CD14-positive monocyte (primary cell): Measurements from ENCODE around the gene TMEM272. TPM values are rescaled to one million over a fixed set of nuclear protein-coding genes. Genes with fewer than 3 reads are reported as not detected.

Experiments
- DNase-seq, 3 donors: peaks; one replicate each; pipeline ENCODE4 v3.0.0-alpha.2; 2011 to 2022
- H2AFZ ChIP-seq: 2 replicates; pipeline ENCODE4 v1.6.0; 2012; ENCODE audit warnings: mild to moderate bottlenecking, low read depth, low read length, inconsistent platforms; ENCODE audit not compliant: insufficient read depth, poor library complexity, severe bottlenecking
- H3K27ac ChIP-seq, 2 donors: 1 replicate in 1 of 2; 2 replicates in 1 of 2; pipeline ENCODE4 v1.5.1; 2012 to 2013; ENCODE audit warnings: low read length in 2 of 2, control low read depth in 1 of 2, inconsistent platforms in 1 of 2, low read depth in 1 of 2, mild to moderate bottlenecking in 1 of 2
- H3K27me3 ChIP-seq, 2 donors: one replicate each; pipeline versions ENCODE4 v1.6.0 to v1.6.1; 2011 to 2013; ENCODE audit warnings: low read length in 2 of 2; ENCODE audit not compliant: control insufficient read depth in 2 of 2, insufficient read depth in 2 of 2
- H3K36me3 ChIP-seq, 2 donors: replicated peaks in 1 of 2; 1 replicate in 1 of 2; 2 replicates in 1 of 2; pipeline versions ENCODE4 v1.5.1 to v1.6.1; 2012 to 2013; ENCODE audit warnings: low read length in 2 of 2, control low read depth in 1 of 2, inconsistent platforms in 1 of 2, mild to moderate bottlenecking in 1 of 2; ENCODE audit not compliant: insufficient read depth in 2 of 2, control insufficient read depth in 1 of 2
- H3K4me1 ChIP-seq, 2 donors: 1 replicate in 1 of 2; 2 replicates in 1 of 2; pipeline versions ENCODE4 v1.5.1 to v1.6.1; 2012 to 2013; ENCODE audit warnings: low read length in 2 of 2, control low read depth in 1 of 2, inconsistent platforms in 1 of 2, mild to moderate bottlenecking in 1 of 2, moderate library complexity in 1 of 2; ENCODE audit not compliant: insufficient read depth in 2 of 2, control insufficient read depth in 1 of 2
- H3K4me2 ChIP-seq: replicated peaks from 2 replicates; pipeline ENCODE3; 2012; ENCODE audit warnings: low read length, moderate library complexity, mild to moderate bottlenecking; ENCODE audit not compliant: poor library complexity, severe bottlenecking; ENCODE audit errors: extremely low read depth
- H3K4me3 ChIP-seq, 3 experiments: fragments of 200-600 bp in 1 of 3; sonication (generic) in 1 of 3; replicated peaks in 1 of 3; 1 replicate in 2 of 3; 2 replicates in 1 of 3; pipeline ENCODE4 v1.5.1; 2011 to 2013; ENCODE audit warnings: low read length in 3 of 3, mild to moderate bottlenecking in 3 of 3, control low read depth in 2 of 3, low read depth in 2 of 3, inconsistent platforms in 1 of 3, moderate library complexity in 1 of 3
- H3K79me2 ChIP-seq: 2 replicates; pipeline ENCODE4 v1.6.0; 2012; ENCODE audit warnings: mild to moderate bottlenecking, control low read depth, inconsistent platforms, low read length, moderate library complexity; ENCODE audit not compliant: insufficient read depth
- H3K9ac ChIP-seq: 2 replicates; pipeline ENCODE4 v1.6.0; 2017; ENCODE audit warnings: low read length, mild to moderate bottlenecking; ENCODE audit not compliant: insufficient read depth, poor library complexity, severe bottlenecking
- H3K9me3 ChIP-seq, 2 donors: replicated peaks in 1 of 2; 1 replicate in 1 of 2; 2 replicates in 1 of 2; pipeline versions ENCODE4 v1.5.1 to v1.6.1; 2012 to 2013; ENCODE audit warnings: low read length in 2 of 2, control low read depth in 1 of 2; ENCODE audit not compliant: control insufficient read depth in 1 of 2, insufficient read depth in 1 of 2
- H4K20me1 ChIP-seq: 2 replicates; pipeline ENCODE4 v1.6.0; 2012; ENCODE audit warnings: mild to moderate bottlenecking, low read length, control low read depth, moderate library complexity; ENCODE audit not compliant: insufficient read depth
- H3K27ac Mint-ChIP-seq, 7 donors: one replicate each; pipeline ENCODE4 v1.8.0; 2020; ENCODE audit warnings: mild to moderate bottlenecking in 7 of 7, mixed read lengths in 7 of 7, moderate library complexity in 6 of 7, inconsistent platforms in 2 of 7
- H3K27me3 Mint-ChIP-seq, 3 donors: one replicate each; pipeline ENCODE4 v1.8.0; 2021 to 2022; ENCODE audit warnings: low read depth in 3 of 3, mild to moderate bottlenecking in 3 of 3, mixed read lengths in 3 of 3, moderate library complexity in 3 of 3, inconsistent platforms in 1 of 3
- H3K36me3 Mint-ChIP-seq, 2 donors: one replicate each; pipeline ENCODE4 v1.8.0; 2020; ENCODE audit warnings: mixed read lengths in 2 of 2, inconsistent platforms in 1 of 2, mild to moderate bottlenecking in 1 of 2
- H3K4me1 Mint-ChIP-seq: one replicate; pipeline ENCODE4 v1.8.0; 2020; ENCODE audit warnings: mild to moderate bottlenecking, mixed read lengths
- H3K4me3 Mint-ChIP-seq, 2 donors: one replicate each; pipeline ENCODE4 v1.8.0; 2020; ENCODE audit warnings: mild to moderate bottlenecking in 2 of 2, mixed read lengths in 2 of 2, moderate library complexity in 1 of 2
- H3K9me3 Mint-ChIP-seq, 7 donors: one replicate each; pipeline ENCODE4 v1.8.0; 2020 to 2022; ENCODE audit warnings: mixed read lengths in 7 of 7, mild to moderate bottlenecking in 6 of 7, moderate library complexity in 6 of 7, inconsistent platforms in 2 of 7
- CTCF ChIP-seq: fragments of 200-600 bp; IDR thresholded peaks from one replicate; pipeline ENCODE4 v1.8.0; 2022; ENCODE audit warnings: antibody characterized with exemption, mild to moderate bottlenecking
- WGBS: methylation state at CpG from one replicate; pipeline ENCODE4 v1.1.5; 2013; ENCODE audit warnings: missing lambda C conversion rate; ENCODE audit not compliant: insufficient coverage; 5-methylcytosine and 5-hydroxymethylcytosine counted together
- intact Hi-C, 2 donors: fragments of 100-400 bp; cut with micrococcal nuclease; formaldehyde crosslinking; loops; one replicate each; pipeline versions ENCODE4 v1.15.0 to v1.15.1; 2023
- polyA plus RNA-seq, 3 donors: library from polyadenylated mRNA; depleted of rRNA in 1 of 3; unstranded in 2 of 3; stranded (reverse) in 1 of 3; fragments of 300-500 nt in 2 of 3; fragments of >200 nt in 1 of 3; fragmentation: Illumina TruSeq in 2 of 3; gene quantifications; 1 replicate in 2 of 3; 2 replicates in 1 of 3; pipeline ENCODE4 v1.2.3, GENCODE V29; 2012 to 2021

Gene TMEM272
- polyA plus RNA-seq, 3 donors, result 0.07 TPM; not detected in 2

- 71% methylated on average over 2 of the region's 5 CpGs for WGBS
- H3K27ac Mint-ChIP-seq, result no peak overlapping the region
- TF ChIP-seq CTCF, result no peak
- H3K9ac ChIP-seq, result no peak overlapping the region
- H4K20me1 ChIP-seq, result no peaks in the 10 kb centered on the region
- no peaks in the 10 kb centered on the region for H3K27me3 ChIP-seq
- H3K4me1 Mint-ChIP-seq, result peaks cover 50% of the 10 kb centered on the region
- peaks cover 0 to 2% (median 0%) of the 10 kb centered on the region in 7 donors for H3K9me3 Mint-ChIP-seq
- intact Hi-C loops, result loop anchor here (10.0 kb wide), 3 partner anchors 172 to 1872 kb away; partner anchors contain the start of genes INTS6 (in 1 of the 2) and SPRYD7 (in 1 of the 2)
- no peak overlapping the region for H2AFZ ChIP-seq
- no peak overlapping the region for H3K4me2 ChIP-seq
- no peak overlapping the region for H3K4me3 ChIP-seq
- DNase-seq, result no peak
- no peaks in the 10 kb centered on the region for H3K9me3 ChIP-seq
- no peak overlapping the region for H3K4me3 Mint-ChIP-seq
- no peaks in the 10 kb centered on the region for H3K36me3 ChIP-seq
- H3K27ac ChIP-seq, result no peak overlapping the region
- H3K79me2 ChIP-seq, result no peaks in the 10 kb centered on the region
- H3K27me3 Mint-ChIP-seq, result peaks cover 0 to 11% (median 6%) of the 10 kb centered on the region in 3 donors
- H3K4me1 ChIP-seq, result peaks cover 32 to 44% of the 10 kb centered on the region in 2 donors
- H3K36me3 Mint-ChIP-seq, result peaks cover 0 to 6% of the 10 kb centered on the region in 2 donors
Observed at GRCh38 chr13:51807041-51807440, 37.9 kb downstream of the TMEM272 start.

- Histone ChIP-seq H3K4me3 (no peak overlapping the region), H2AFZ (no peak overlapping the region), H3K79me2 (no peaks in the 10 kb centered on the region), H3K27me3 (no peaks in the 10 kb centered on the region), H3K9me3 (no peaks in the 10 kb centered on the region), H3K9ac (no peak overlapping the region), H3K36me3 (no peaks in the 10 kb centered on the region), H3K4me1 (peaks cover 32 to 45% of the 10 kb centered on the region in 2 donors), H4K20me1 (no peaks in the 10 kb centered on the region), H3K27ac (no peak overlapping the region), H3K4me2 (no peak overlapping the region)
- TF ChIP-seq CTCF, result no peak
- Mint-ChIP-seq H3K9me3 (peaks cover 0 to 2% (median 0%) of the 10 kb centered on the region in 7 donors), H3K27me3 (peaks cover 0 to 15% (median 6%) of the 10 kb centered on the region in 3 donors), H3K4me3 (no peak overlapping the region), H3K4me1 (peaks cover 50% of the 10 kb centered on the region), H3K36me3 (peaks cover 0 to 5% of the 10 kb centered on the region in 2 donors), H3K27ac (peak overlapping the region in 1 of 7 donors; percentile 17)
- peak in 1 of 3 donors; percentile 58 for DNase-seq
- intact Hi-C loops, result loop anchor here (10.0 kb wide), 3 partner anchors 172 to 1872 kb away; partner anchors contain the start of genes INTS6 (in 1 of the 2) and SPRYD7 (in 1 of the 2)
- 70% methylated on average over 2 of the region's 2 CpGs for WGBS
Observed at GRCh38 chr13:51806566-51806965, 38.4 kb downstream of the TMEM272 start.
